Astrocyte (in vitro differentiated cells and primary cell): Measurements from ENCODE around the gene TMOD1. TPM values are rescaled to one million over a fixed set of nuclear protein-coding genes. Genes with fewer than 3 reads are reported as not detected.

ENCODE experiments used
- DNase-seq: peaks from one replicate; pipeline ENCODE4 v3.0.0-alpha.2; 2010; ENCODE audit warnings: low read depth
- FAIRE-seq: peaks from 2 replicates; lab custom pipeline; 2011; peaks lifted over from hg19 to GRCh38; lab: Jason Lieb, UNC
- H2AFZ ChIP-seq: 2 replicates; pipeline ENCODE4 v1.6.0; 2012; ENCODE audit warnings: low read depth, low read length, inconsistent platforms
- H3K27ac ChIP-seq: 2 replicates; pipeline ENCODE4 v1.5.1; 2011; ENCODE audit warnings: low read depth, low read length, inconsistent platforms
- H3K27me3 ChIP-seq: 2 replicates; pipeline ENCODE4 v1.6.0; 2011; ENCODE audit warnings: low read length, inconsistent platforms; ENCODE audit not compliant: insufficient read depth
- H3K36me3 ChIP-seq: 2 replicates; pipeline ENCODE4 v1.5.1; 2011; ENCODE audit warnings: low read length, inconsistent platforms; ENCODE audit not compliant: insufficient read depth
- H3K4me1 ChIP-seq: 2 replicates; pipeline ENCODE4 v1.5.1; 2011; ENCODE audit warnings: low read length, inconsistent platforms; ENCODE audit not compliant: insufficient read depth
- H3K4me2 ChIP-seq: 2 replicates; pipeline ENCODE4 v1.6.0; 2012; ENCODE audit warnings: low read length, inconsistent platforms
- H3K4me3 ChIP-seq: 2 replicates; pipeline ENCODE4 v1.5.1; 2011; ENCODE audit warnings: low read depth, mild to moderate bottlenecking, low read length, inconsistent platforms; ENCODE audit not compliant: insufficient read depth
- H3K79me2 ChIP-seq: 2 replicates; pipeline ENCODE4 v1.6.0; 2012; ENCODE audit warnings: mild to moderate bottlenecking, low read length, inconsistent platforms; ENCODE audit not compliant: insufficient read depth
- H3K9ac ChIP-seq: 2 replicates; pipeline ENCODE4 v1.6.0; 2012; ENCODE audit warnings: mild to moderate bottlenecking, low read length, inconsistent platforms
- H3K9me3 ChIP-seq: 2 replicates; pipeline ENCODE4 v1.5.1; 2012; ENCODE audit warnings: low read depth, mild to moderate bottlenecking, low read length, inconsistent platforms; ENCODE audit not compliant: insufficient read depth
- H4K20me1 ChIP-seq: 2 replicates; pipeline ENCODE4 v1.6.0; 2012; ENCODE audit warnings: low read length, inconsistent platforms; ENCODE audit not compliant: insufficient read depth
- H3K27ac Mint-ChIP-seq: one replicate; pipeline ENCODE4 v1.8.0; 2021; ENCODE audit warnings: mild to moderate bottlenecking, mixed read lengths; ENCODE audit not compliant: unreplicated experiment
- H3K27me3 Mint-ChIP-seq: one replicate; pipeline ENCODE4 v1.8.0; 2021; ENCODE audit warnings: low read depth, mixed read lengths; ENCODE audit not compliant: unreplicated experiment
- H3K36me3 Mint-ChIP-seq: one replicate; pipeline ENCODE4 v1.8.0; 2021; ENCODE audit warnings: low read depth, mixed read lengths; ENCODE audit not compliant: unreplicated experiment
- H3K4me1 Mint-ChIP-seq: one replicate; pipeline ENCODE4 v1.8.0; 2021; ENCODE audit warnings: low read depth, mixed read lengths; ENCODE audit not compliant: unreplicated experiment
- H3K4me3 Mint-ChIP-seq: one replicate; pipeline ENCODE4 v1.8.0; 2021; ENCODE audit warnings: mild to moderate bottlenecking, moderate library complexity, mixed read lengths; ENCODE audit not compliant: unreplicated experiment
- H3K9me3 Mint-ChIP-seq: one replicate; pipeline ENCODE4 v1.8.0; 2021; ENCODE audit warnings: mild to moderate bottlenecking, mixed read lengths; ENCODE audit not compliant: unreplicated experiment
- EZH2 ChIP-seq: IDR thresholded peaks from 2 replicates; pipeline ENCODE4 v1.6.1; 2012; ENCODE audit warnings: mild to moderate bottlenecking, low read length, inconsistent platforms; ENCODE audit not compliant: insufficient read depth
- total RNA-seq: library from RNA; stranded (reverse); gene quantifications from 2 replicates; pipeline ENCODE4 v1.2.1, GENCODE V29; 2021
- TF ChIP-seq, protein P1 (sequence below): IDR thresholded peaks from 2 replicates; pipeline ENCODE4 v1.5.1; 2011; ENCODE audit warnings: low read depth, mild to moderate bottlenecking, inconsistent platforms, low read length, moderate library complexity; ENCODE audit not compliant: insufficient read depth

TMOD1 gene
- total RNA-seq, 1 donor from 2014 or later: 0.48 TPM

DNA sequence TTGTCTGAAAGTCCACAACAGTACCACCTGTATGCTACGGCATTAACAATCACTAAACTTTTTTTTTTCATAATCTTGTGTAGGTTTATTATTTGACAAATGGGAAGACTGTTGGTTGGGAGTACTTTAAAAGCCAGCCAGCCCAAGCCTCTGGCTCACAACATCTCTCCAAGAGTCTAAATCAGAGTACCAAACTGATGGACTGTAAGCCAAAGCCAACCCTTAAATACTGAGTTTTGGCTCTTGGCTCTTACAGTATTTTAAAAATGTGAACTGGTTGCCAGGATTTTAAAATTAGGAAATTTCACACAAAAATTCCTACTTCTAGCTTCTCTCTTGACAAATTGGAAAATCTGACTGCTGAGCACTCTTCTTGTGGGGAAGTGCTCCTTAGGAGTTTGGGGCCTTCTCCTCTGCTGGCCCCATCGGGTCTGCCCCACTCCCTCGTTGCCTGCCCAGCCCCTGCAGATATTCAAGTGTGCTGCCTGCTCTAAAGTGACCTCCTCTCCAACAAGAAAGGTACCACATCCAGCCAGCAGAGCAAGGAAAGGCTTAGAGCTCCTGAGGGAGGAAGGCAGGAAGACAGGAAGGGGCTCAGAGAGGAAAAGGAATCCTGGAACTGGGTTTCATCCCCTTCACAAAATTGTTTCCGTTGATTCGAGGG is 21.8 kb upstream of the TMOD1 start:
- H3K27ac ChIP-seq: no peak overlapping the region
- H3K36me3 ChIP-seq: no peaks in the 10 kb centered on the region
- TF ChIP-seq, protein P1, sequence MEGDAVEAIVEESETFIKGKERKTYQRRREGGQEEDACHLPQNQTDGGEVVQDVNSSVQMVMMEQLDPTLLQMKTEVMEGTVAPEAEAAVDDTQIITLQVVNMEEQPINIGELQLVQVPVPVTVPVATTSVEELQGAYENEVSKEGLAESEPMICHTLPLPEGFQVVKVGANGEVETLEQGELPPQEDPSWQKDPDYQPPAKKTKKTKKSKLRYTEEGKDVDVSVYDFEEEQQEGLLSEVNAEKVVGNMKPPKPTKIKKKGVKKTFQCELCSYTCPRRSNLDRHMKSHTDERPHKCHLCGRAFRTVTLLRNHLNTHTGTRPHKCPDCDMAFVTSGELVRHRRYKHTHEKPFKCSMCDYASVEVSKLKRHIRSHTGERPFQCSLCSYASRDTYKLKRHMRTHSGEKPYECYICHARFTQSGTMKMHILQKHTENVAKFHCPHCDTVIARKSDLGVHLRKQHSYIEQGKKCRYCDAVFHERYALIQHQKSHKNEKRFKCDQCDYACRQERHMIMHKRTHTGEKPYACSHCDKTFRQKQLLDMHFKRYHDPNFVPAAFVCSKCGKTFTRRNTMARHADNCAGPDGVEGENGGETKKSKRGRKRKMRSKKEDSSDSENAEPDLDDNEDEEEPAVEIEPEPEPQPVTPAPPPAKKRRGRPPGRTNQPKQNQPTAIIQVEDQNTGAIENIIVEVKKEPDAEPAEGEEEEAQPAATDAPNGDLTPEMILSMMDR: no peak
- no peak for TF ChIP-seq EZH2
- H3K4me3 Mint-ChIP-seq: no peak overlapping the region
- H3K9me3 ChIP-seq: no peaks in the 10 kb centered on the region
- no peaks in the 10 kb centered on the region for H3K79me2 ChIP-seq
- no peaks in the 10 kb centered on the region for H4K20me1 ChIP-seq
- no peak overlapping the region for H3K27ac Mint-ChIP-seq
- H3K4me1 ChIP-seq: no peaks in the 10 kb centered on the region
- H3K36me3 Mint-ChIP-seq: peaks cover 12% of the 10 kb centered on the region
- FAIRE-seq (no peak), DNase-seq (no peak)
- H3K4me2 ChIP-seq: no peak overlapping the region
- no peaks in the 10 kb centered on the region for H3K27me3 Mint-ChIP-seq
- no peak overlapping the region for H3K9ac ChIP-seq
- peaks cover 4% of the 10 kb centered on the region for H3K4me1 Mint-ChIP-seq
- H3K27me3 ChIP-seq: no peaks in the 10 kb centered on the region
- no peak overlapping the region for H2AFZ ChIP-seq
- no peaks in the 10 kb centered on the region for H3K9me3 Mint-ChIP-seq
- H3K4me3 ChIP-seq: no peak overlapping the region

GRCh38 chr9:97480174-97480573 is 21.3 kb upstream of the TMOD1 start:
- no peaks in the 10 kb centered on the region for H3K36me3 ChIP-seq
- H3K4me3 ChIP-seq: no peak overlapping the region
- no peak overlapping the region for H3K27ac Mint-ChIP-seq
- FAIRE-seq: no peak
- no peak overlapping the region for H3K4me2 ChIP-seq
- peaks cover 12% of the 10 kb centered on the region for H3K36me3 Mint-ChIP-seq
- no peaks in the 10 kb centered on the region for H3K4me1 ChIP-seq
- no peaks in the 10 kb centered on the region for H4K20me1 ChIP-seq
- H3K9ac ChIP-seq: no peak overlapping the region
- DNase-seq: no peak
- no peaks in the 10 kb centered on the region for H3K9me3 ChIP-seq
- TF ChIP-seq EZH2: no peak
- TF ChIP-seq, protein P1: no peak
- H3K27me3 Mint-ChIP-seq: no peaks in the 10 kb centered on the region
- no peaks in the 10 kb centered on the region for H3K79me2 ChIP-seq
- H3K27me3 ChIP-seq: no peaks in the 10 kb centered on the region
- H3K4me1 Mint-ChIP-seq: no peaks in the 10 kb centered on the region
- H2AFZ ChIP-seq: no peak overlapping the region
- no peak overlapping the region for H3K4me3 Mint-ChIP-seq
- H3K9me3 Mint-ChIP-seq: no peaks in the 10 kb centered on the region
- H3K27ac ChIP-seq: no peak overlapping the region

DNA sequence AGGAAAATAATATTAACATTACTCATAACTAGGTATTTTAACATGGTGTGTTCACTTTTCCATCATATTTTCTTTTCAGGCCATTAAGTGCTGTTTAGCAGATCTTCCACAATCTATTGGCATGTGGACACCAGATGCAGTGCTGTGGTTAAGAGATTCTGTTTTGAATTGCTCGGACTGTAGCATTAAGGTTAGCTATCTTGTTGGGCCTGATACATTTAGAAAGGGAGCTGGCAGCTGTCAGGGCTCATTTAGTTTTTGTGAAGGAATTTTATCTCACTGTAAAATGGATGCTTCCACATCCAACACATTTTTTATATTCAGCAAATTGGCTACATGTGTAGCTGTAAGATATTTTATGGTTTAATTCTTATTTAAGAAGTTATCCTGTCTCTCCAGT is 20.7 kb upstream of the TMOD1 start:
- Histone ChIP-seq H3K27ac (no peak overlapping the region), H2AFZ (no peak overlapping the region), H3K36me3 (no peaks in the 10 kb centered on the region), H4K20me1 (no peaks in the 10 kb centered on the region), H3K4me1 (no peaks in the 10 kb centered on the region), H3K4me2 (no peak overlapping the region), H3K79me2 (no peaks in the 10 kb centered on the region), H3K27me3 (no peaks in the 10 kb centered on the region), H3K9me3 (no peaks in the 10 kb centered on the region), H3K4me3 (no peak overlapping the region), H3K9ac (no peak overlapping the region)
- no peak overlapping the region for H3K4me3 Mint-ChIP-seq
- no peak for TF ChIP-seq EZH2
- TF ChIP-seq, protein P1: no peak
- H3K27ac Mint-ChIP-seq: no peak overlapping the region
- H3K4me1 Mint-ChIP-seq: no peaks in the 10 kb centered on the region
- no peaks in the 10 kb centered on the region for H3K9me3 Mint-ChIP-seq
- H3K27me3 Mint-ChIP-seq: no peaks in the 10 kb centered on the region
- DNase-seq (no peak), FAIRE-seq (no peak)
- H3K36me3 Mint-ChIP-seq: peaks cover 12% of the 10 kb centered on the region
